NCI-H748 (cell line): ENCODE data around the gene DBP.

Source experiments
- DNase-seq: peaks from one replicate; lab custom pipeline; 2025; ENCODE audit not compliant: unreplicated experiment; lab: John Stamatoyannopoulos, UW

Gene DBP

GRCh38 chr19:48582168-48582567 lies 55.0 kb downstream of the DBP start:
- no peak for DNase-seq
